ENCODE results near the gene CFAP299.

The CFAP299 gene

DNA sequence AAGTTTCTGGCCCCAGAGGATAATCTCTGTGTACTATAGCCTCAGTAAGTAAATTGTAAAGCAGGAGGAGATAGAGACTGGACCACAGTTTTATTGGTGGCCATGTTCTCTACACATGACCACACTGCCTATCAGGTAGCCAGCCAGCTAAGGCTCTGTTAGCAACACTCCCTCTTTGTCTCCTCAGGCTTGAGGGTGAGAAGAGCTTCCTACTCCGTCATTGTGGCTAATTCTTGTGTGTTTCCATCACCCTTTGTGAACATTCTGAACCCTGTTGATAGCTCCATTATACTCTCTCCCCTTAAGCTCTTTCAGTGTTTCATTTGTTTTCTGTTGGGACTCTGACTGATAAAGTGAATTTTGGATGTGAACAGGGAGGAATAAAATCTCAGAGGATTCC, 233.4 kb downstream of the CFAP299 start:
- Histone ChIP-seq H3K4me3 (ENCODE audit: severe bottlenecking) (no peak overlapping the region), H3K27me3 (ENCODE audit: insufficient read depth, poor library complexity, severe bottlenecking) (no peaks in the 10 kb centered on the region), H3K4me1 (ENCODE audit: insufficient read depth, poor library complexity, severe bottlenecking) (peaks cover 12% of the 10 kb centered on the region), H3K27ac (ENCODE audit: poor library complexity, severe bottlenecking) (no peak overlapping the region), H3K9me3 (ENCODE audit: severe bottlenecking) (no peaks in the 10 kb centered on the region), H3K36me3 (ENCODE audit: low read depth) (no peaks in the 10 kb centered on the region)
- ATAC-seq (ENCODE audit: low read depth) (no peak), DNase-seq (ENCODE audit: low spot score) (no peak)
- TF ChIP-seq, protein P1, sequence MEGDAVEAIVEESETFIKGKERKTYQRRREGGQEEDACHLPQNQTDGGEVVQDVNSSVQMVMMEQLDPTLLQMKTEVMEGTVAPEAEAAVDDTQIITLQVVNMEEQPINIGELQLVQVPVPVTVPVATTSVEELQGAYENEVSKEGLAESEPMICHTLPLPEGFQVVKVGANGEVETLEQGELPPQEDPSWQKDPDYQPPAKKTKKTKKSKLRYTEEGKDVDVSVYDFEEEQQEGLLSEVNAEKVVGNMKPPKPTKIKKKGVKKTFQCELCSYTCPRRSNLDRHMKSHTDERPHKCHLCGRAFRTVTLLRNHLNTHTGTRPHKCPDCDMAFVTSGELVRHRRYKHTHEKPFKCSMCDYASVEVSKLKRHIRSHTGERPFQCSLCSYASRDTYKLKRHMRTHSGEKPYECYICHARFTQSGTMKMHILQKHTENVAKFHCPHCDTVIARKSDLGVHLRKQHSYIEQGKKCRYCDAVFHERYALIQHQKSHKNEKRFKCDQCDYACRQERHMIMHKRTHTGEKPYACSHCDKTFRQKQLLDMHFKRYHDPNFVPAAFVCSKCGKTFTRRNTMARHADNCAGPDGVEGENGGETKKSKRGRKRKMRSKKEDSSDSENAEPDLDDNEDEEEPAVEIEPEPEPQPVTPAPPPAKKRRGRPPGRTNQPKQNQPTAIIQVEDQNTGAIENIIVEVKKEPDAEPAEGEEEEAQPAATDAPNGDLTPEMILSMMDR (IDR thresholded peaks at IDR 0.05; ENCODE audit: poor library complexity, severe bottlenecking) = no peak

DNA sequence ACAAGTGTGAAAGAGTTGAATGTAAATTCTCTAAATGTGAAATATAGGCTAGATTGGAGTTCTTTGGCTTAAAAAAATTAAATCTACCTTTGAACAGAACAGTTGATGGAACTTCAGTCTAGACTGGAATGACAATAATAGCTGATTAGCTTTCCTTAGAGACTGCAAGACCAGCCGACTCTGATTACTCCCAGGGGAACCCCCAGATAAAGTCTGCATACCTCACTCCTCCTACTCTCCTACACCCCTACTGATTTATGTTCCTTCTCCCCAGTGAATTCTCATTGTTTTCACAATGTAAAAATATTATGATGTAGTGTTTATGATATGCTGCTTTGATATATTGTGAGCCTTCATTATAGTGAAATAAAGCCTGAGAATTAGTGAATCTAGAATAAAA, 241.3 kb downstream of the CFAP299 start:
- ATAC-seq (ENCODE audit: low read depth) (no peak), DNase-seq (ENCODE audit: low spot score) (no peak)
- Histone ChIP-seq H3K27ac (ENCODE audit: poor library complexity, severe bottlenecking) (no peak overlapping the region), H3K4me1 (ENCODE audit: insufficient read depth, poor library complexity, severe bottlenecking) (no peaks in the 10 kb centered on the region), H3K4me3 (ENCODE audit: severe bottlenecking) (no peak overlapping the region), H3K27me3 (ENCODE audit: insufficient read depth, poor library complexity, severe bottlenecking) (no peaks in the 10 kb centered on the region), H3K9me3 (ENCODE audit: severe bottlenecking) (no peaks in the 10 kb centered on the region), H3K36me3 (ENCODE audit: low read depth) (no peaks in the 10 kb centered on the region)
- TF ChIP-seq, protein P1 (IDR thresholded peaks at IDR 0.05; ENCODE audit: poor library complexity, severe bottlenecking) = no peak

DNA sequence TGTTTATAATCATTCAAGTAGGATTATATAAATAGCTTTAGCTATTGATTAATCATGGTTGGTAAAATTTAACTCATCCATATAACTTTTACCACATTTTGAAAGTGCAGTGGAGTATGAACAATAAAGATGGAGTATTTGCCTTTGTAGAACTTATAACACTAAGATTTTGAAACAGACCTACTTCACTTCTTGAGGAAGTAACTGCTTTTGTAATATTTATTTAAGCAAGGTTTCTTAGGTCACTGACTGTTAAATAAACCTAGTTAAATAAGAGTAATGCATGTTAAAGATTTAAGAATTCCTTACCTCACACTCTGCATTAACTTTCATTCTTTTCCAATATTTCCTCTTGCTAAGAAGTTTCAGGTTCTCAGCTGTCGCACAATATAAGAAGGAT, 242.5 kb downstream of the CFAP299 start:
- Histone ChIP-seq H3K4me1 (ENCODE audit: insufficient read depth, poor library complexity, severe bottlenecking) (no peaks in the 10 kb centered on the region), H3K27me3 (ENCODE audit: insufficient read depth, poor library complexity, severe bottlenecking) (no peaks in the 10 kb centered on the region), H3K27ac (ENCODE audit: poor library complexity, severe bottlenecking) (no peak overlapping the region), H3K36me3 (ENCODE audit: low read depth) (no peaks in the 10 kb centered on the region), H3K9me3 (ENCODE audit: severe bottlenecking) (no peaks in the 10 kb centered on the region), H3K4me3 (ENCODE audit: severe bottlenecking) (no peak overlapping the region)
- no peak for DNase-seq (ENCODE audit: low spot score)
- TF ChIP-seq, protein P1 (IDR thresholded peaks at IDR 0.05; ENCODE audit: poor library complexity, severe bottlenecking) = no peak
- no peak for ATAC-seq (ENCODE audit: low read depth)

DNA sequence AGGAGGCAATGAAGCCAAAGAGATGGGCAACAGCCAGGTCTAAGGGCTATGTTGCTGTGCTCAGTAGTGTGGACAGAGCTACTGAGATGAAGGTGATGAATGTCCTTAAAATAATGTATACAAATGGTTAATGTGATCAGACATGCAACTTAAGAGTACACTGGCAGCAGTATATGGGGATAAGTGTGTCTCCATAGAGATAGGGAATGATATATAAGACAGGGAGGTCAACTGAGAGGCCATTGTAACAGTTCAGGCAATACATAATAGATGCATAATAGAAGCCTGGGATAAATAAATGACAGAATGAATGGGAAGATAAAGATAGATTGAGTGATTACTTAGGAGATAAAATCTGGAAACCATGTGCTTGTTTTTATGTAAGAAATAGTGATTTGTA, 250.0 kb downstream of the CFAP299 start:
- no peaks in the 10 kb centered on the region for H3K9me3 ChIP-seq (ENCODE audit: severe bottlenecking)
- H3K4me3 ChIP-seq (ENCODE audit: severe bottlenecking) = no peak overlapping the region
- no peak for DNase-seq (ENCODE audit: low spot score)
- TF ChIP-seq, protein P1 (IDR thresholded peaks at IDR 0.05; ENCODE audit: poor library complexity, severe bottlenecking) = no peak
- no peaks in the 10 kb centered on the region for H3K4me1 ChIP-seq (ENCODE audit: insufficient read depth, poor library complexity, severe bottlenecking)
- H3K27me3 ChIP-seq (ENCODE audit: insufficient read depth, poor library complexity, severe bottlenecking) = no peaks in the 10 kb centered on the region
- no peak for ATAC-seq (ENCODE audit: low read depth)
- no peak overlapping the region for H3K27ac ChIP-seq (ENCODE audit: poor library complexity, severe bottlenecking)
- H3K36me3 ChIP-seq (ENCODE audit: low read depth) = no peaks in the 10 kb centered on the region

DNA sequence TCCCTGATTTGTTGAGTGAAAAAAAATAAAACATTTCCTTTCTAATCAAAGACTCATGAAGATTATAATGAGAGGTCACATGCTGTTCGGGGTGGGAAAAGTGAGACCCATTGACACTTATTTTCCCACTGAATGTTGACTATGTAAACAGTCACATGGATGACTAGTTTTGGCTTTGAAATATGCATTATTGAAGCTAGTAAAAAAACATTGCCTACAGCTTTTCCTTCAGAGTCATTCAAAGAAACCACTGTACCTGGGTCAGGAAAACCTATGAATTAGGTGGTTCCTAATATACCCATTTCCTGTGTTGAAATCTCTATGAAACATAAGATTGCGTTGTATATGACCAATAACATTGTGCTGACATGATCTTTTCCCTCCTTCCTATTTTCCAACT, 251.2 kb downstream of the CFAP299 start:
- TF ChIP-seq, protein P1 (IDR thresholded peaks at IDR 0.05; ENCODE audit: poor library complexity, severe bottlenecking) = no peak
- Histone ChIP-seq H3K4me1 (ENCODE audit: insufficient read depth, poor library complexity, severe bottlenecking) (no peaks in the 10 kb centered on the region), H3K27me3 (ENCODE audit: insufficient read depth, poor library complexity, severe bottlenecking) (no peaks in the 10 kb centered on the region), H3K27ac (ENCODE audit: poor library complexity, severe bottlenecking) (no peak overlapping the region), H3K9me3 (ENCODE audit: severe bottlenecking) (no peaks in the 10 kb centered on the region), H3K4me3 (ENCODE audit: severe bottlenecking) (no peak overlapping the region), H3K36me3 (ENCODE audit: low read depth) (no peaks in the 10 kb centered on the region)
- ATAC-seq (ENCODE audit: low read depth) (peak; percentile 21; the same call in 1 of the 3 replicates), DNase-seq (ENCODE audit: low spot score) (no peak)

Data from RWPE2 (cell line).